OCI-LY3 (cell line): ENCODE data around the gene GINS1.

Experiments used
- CTCF ChIP-seq: fragments of 200-600, 300-600 bp; sonication (generic); IDR thresholded peaks from 2 replicates; pipeline ENCODE4 v1.5.1; 2014; ENCODE audit warnings: antibody characterized with exemption, low read length, low read depth
- EZH2phosphoT487 ChIP-seq: fragments of 200-600 bp; shearing (Covaris generic); IDR thresholded peaks from 2 replicates; pipeline ENCODE4 v1.6.1; 2018; ENCODE audit warnings: antibody characterized with exemption, mixed run types, low read depth

GRCh38 chr20:25382704-25383370 lies 24.6 kb upstream of the GINS1 start:
- TF ChIP-seq EZH2phosphoT487 (no peak), CTCF (no peak)
